ENCODE data around the gene KLRC1. TPM values are rescaled to one million over a fixed set of nuclear protein-coding genes. Genes with fewer than 3 reads are reported as not detected.
"Not testable (repeated sequence)": the region's sequence is repeated elsewhere in the genome, so short reads cannot be mapped to it uniquely, and the experiment has no call there.

Gene KLRC1
- not detected in 2 replicates for total RNA-seq
- long read RNA-seq: 0 reads

DNA sequence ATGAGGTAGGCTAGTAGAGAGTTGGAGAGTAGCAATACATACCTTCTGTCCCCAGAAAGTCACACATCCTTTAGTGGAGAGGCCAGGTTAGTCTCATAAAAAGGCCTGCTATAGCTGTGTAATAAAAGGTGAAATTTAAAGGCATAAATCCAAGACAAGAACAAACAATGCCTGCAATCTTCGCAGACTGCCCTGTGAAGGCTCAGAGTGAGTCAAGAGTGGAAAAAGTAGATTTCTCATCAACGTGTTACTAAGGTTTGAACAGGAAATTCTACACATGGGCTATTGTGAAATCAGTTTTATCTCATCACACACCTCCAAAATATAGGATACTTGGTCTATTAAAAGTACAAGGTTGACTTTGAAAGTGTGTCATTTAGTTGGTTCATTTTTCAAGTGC, at the start of gene KLRC1:
TSS of gene KLRC1 (minus strand) at position 222 of the 400 bp plus-strand sequence. CDS start 2,221 bp downstream, outside the sequence.
- H3K27me3 Mint-ChIP-seq: no peaks in the 10 kb centered on the region
- peaks cover 18% of the 10 kb centered on the region for H3K9me3 Mint-ChIP-seq (ENCODE audit: low read depth)
- H3K27ac Mint-ChIP-seq: no peak within 1 kb of the TSS
- H3K36me3 Mint-ChIP-seq (ENCODE audit: insufficient read depth): no peaks in the 10 kb centered on the region
- TF ChIP-seq, protein P1, sequence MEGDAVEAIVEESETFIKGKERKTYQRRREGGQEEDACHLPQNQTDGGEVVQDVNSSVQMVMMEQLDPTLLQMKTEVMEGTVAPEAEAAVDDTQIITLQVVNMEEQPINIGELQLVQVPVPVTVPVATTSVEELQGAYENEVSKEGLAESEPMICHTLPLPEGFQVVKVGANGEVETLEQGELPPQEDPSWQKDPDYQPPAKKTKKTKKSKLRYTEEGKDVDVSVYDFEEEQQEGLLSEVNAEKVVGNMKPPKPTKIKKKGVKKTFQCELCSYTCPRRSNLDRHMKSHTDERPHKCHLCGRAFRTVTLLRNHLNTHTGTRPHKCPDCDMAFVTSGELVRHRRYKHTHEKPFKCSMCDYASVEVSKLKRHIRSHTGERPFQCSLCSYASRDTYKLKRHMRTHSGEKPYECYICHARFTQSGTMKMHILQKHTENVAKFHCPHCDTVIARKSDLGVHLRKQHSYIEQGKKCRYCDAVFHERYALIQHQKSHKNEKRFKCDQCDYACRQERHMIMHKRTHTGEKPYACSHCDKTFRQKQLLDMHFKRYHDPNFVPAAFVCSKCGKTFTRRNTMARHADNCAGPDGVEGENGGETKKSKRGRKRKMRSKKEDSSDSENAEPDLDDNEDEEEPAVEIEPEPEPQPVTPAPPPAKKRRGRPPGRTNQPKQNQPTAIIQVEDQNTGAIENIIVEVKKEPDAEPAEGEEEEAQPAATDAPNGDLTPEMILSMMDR (IDR thresholded peaks at IDR 0.05; ENCODE audit: unreplicated experiment): no peak
- no peak within 1 kb of the TSS for H3K4me3 Mint-ChIP-seq (ENCODE audit: low read depth)
- DNase-seq (ENCODE audit: low spot score, unreplicated experiment): no peak
- H3K4me1 Mint-ChIP-seq (ENCODE audit: low read depth): no peaks in the 10 kb centered on the region

DNA sequence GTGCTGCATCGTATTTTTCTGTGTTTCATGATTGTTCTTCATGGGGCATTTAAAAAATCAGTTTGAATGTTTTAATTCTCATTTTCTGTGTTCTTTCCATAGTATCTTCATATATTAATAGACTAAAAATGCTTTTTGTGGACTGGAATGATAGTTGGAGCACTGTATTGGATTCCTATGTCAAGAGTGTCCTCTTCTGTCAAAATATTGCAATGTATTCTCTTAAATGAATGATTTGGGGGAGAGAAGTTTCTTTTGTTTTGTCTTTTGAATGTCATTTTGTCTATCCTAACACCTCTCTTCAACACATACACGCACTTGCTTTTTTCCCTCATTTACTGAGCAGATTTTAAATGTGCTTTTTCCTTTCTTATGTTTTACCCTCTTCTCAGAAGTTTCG, 47.9 kb upstream of the KLRC1 start:
- TF ChIP-seq, protein P1 (IDR thresholded peaks at IDR 0.05; ENCODE audit: unreplicated experiment): no peak
- Mint-ChIP-seq H3K9me3 (ENCODE audit: low read depth) (peaks cover 9% of the 10 kb centered on the region), H3K4me3 (ENCODE audit: low read depth) (no peak overlapping the region), H3K4me1 (ENCODE audit: low read depth) (no peaks in the 10 kb centered on the region), H3K27ac (no peak overlapping the region), H3K36me3 (ENCODE audit: insufficient read depth) (no peaks in the 10 kb centered on the region), H3K27me3 (no peaks in the 10 kb centered on the region)
- DNase-seq (ENCODE audit: low spot score, unreplicated experiment): no peak

DNA sequence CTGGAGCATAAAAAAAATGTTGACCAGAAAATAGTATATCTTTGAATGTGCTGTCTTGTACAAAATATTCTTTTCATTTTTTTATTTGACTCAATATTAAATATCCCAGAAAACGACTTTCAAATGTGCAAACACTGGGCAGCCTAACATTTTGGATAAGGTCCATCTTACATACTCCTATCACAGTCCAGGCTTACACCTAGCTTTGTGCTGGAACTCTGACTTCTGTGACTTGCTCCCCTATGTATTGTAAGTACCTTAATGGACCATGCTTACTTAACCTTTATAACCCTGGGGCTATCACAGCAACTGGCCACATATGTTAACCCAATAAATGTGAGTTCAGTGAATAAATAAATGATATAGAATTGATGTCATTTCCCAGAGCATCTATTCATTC, 44.9 kb upstream of the KLRC1 start:
- H3K27me3 Mint-ChIP-seq: no peaks in the 10 kb centered on the region
- DNase-seq (ENCODE audit: low spot score, unreplicated experiment): no peak
- H3K4me1 Mint-ChIP-seq (ENCODE audit: low read depth): no peaks in the 10 kb centered on the region
- TF ChIP-seq, protein P1 (IDR thresholded peaks at IDR 0.05; ENCODE audit: unreplicated experiment): no peak
- H3K36me3 Mint-ChIP-seq (ENCODE audit: insufficient read depth): no peaks in the 10 kb centered on the region
- no peak overlapping the region for H3K4me3 Mint-ChIP-seq (ENCODE audit: low read depth)
- peaks cover 8% of the 10 kb centered on the region for H3K9me3 Mint-ChIP-seq (ENCODE audit: low read depth)
- H3K27ac Mint-ChIP-seq: no peak overlapping the region

DNA sequence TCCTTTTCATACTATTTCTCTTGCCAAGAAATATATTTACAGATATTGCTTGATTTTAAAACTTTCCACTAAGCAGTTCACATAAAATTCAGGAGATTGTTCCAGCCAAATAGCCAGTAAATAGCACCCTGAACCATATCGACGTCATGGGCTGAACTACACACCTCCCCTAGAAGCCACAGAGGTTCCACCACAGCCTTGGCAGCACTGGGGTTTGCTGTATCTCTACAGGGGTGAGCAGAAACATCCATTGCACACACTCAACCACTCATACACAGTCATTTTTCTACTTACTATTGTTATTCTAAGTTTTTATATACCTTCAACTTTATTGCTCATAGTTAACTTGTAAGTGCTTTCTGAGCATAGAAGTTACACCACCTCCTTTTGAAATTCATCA, 44.4 kb upstream of the KLRC1 start:
- no peaks in the 10 kb centered on the region for H3K27me3 Mint-ChIP-seq
- DNase-seq (ENCODE audit: low spot score, unreplicated experiment): no peak
- H3K27ac Mint-ChIP-seq: no peak overlapping the region
- H3K36me3 Mint-ChIP-seq (ENCODE audit: insufficient read depth): no peaks in the 10 kb centered on the region
- no peaks in the 10 kb centered on the region for H3K4me1 Mint-ChIP-seq (ENCODE audit: low read depth)
- TF ChIP-seq, protein P1 (IDR thresholded peaks at IDR 0.05; ENCODE audit: unreplicated experiment): no peak
- H3K4me3 Mint-ChIP-seq (ENCODE audit: low read depth): no peak overlapping the region
- H3K9me3 Mint-ChIP-seq (ENCODE audit: low read depth): peaks cover 5% of the 10 kb centered on the region

DNA sequence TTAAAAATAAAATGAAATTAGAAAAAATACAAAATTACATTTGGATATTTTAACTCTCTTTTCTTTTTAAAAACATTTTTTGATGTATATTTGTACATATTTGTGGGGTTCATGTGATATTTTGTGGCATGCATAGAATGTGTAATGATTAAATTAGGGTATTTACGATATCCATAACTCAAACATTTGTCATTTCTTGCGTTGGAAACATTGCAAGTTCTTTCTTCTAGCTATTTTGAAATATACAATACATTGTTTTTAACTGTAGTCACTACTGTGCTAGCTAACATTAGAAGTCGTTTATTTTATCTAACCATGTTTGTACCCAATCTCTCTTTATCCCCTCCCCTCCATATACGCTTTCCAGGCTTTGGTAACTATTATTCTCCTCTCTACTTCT, 38.6 kb upstream of the KLRC1 start:
- no peaks in the 10 kb centered on the region for H3K36me3 Mint-ChIP-seq (ENCODE audit: insufficient read depth)
- H3K27me3 Mint-ChIP-seq: no peaks in the 10 kb centered on the region
- no peak overlapping the region for H3K4me3 Mint-ChIP-seq (ENCODE audit: low read depth)
- TF ChIP-seq, protein P1 (IDR thresholded peaks at IDR 0.05; ENCODE audit: unreplicated experiment): no peak
- no peaks in the 10 kb centered on the region for H3K9me3 Mint-ChIP-seq (ENCODE audit: low read depth)
- H3K27ac Mint-ChIP-seq: no peak overlapping the region
- H3K4me1 Mint-ChIP-seq (ENCODE audit: low read depth): no peaks in the 10 kb centered on the region
- no peak for DNase-seq (ENCODE audit: low spot score, unreplicated experiment)

DNA sequence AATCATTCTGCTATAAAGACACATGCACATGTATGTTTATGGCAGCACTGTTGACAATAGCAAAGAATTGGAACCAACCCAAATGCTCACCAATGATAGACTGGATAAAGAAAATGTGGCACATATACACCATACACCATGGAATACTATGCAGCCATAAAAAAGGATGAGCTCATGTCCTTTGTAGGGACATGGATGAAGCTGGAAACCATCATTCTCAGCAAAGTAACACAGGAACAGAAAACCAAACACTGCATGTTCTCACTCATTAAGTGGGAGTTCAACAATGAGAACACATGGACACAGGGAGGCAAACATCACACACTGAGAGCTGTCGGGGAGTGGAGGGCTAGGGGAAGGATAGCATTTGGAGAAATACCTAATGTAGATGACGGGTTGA, 34.2 kb upstream of the KLRC1 start:
- not testable (repeated sequence) for H3K27ac Mint-ChIP-seq; H3K4me3 Mint-ChIP-seq (ENCODE audit: low read depth); H3K27me3 Mint-ChIP-seq; H3K36me3 Mint-ChIP-seq (ENCODE audit: insufficient read depth); DNase-seq (ENCODE audit: low spot score, unreplicated experiment); H3K4me1 Mint-ChIP-seq (ENCODE audit: low read depth); H3K9me3 Mint-ChIP-seq (ENCODE audit: low read depth)

DNA sequence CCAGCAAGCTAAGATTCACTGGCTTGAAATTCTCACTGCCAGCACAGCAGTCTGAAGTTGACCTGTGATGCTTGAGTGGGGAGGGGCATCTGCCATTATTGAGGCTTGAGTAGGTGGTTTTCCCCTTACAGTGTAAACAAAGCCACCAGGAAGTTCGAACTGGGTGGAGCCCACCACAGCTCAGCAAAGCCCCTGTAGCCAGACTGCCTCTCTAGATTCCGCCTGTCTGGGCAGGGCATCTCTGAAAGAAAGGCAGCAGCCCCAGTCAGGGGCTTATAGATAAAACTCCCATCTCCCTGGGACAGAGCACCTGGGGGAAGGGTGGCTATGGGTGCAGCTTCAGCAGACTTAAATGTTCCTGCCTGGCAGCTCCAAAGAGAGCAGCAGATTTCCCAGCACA, 28.7 kb upstream of the KLRC1 start:
- H3K36me3 Mint-ChIP-seq (ENCODE audit: insufficient read depth); H3K27ac Mint-ChIP-seq; DNase-seq (ENCODE audit: low spot score, unreplicated experiment); H3K4me1 Mint-ChIP-seq (ENCODE audit: low read depth); H3K27me3 Mint-ChIP-seq; H3K4me3 Mint-ChIP-seq (ENCODE audit: low read depth): not testable (repeated sequence)
- peaks cover 15% of the 10 kb centered on the region for H3K9me3 Mint-ChIP-seq (ENCODE audit: low read depth)

DNA sequence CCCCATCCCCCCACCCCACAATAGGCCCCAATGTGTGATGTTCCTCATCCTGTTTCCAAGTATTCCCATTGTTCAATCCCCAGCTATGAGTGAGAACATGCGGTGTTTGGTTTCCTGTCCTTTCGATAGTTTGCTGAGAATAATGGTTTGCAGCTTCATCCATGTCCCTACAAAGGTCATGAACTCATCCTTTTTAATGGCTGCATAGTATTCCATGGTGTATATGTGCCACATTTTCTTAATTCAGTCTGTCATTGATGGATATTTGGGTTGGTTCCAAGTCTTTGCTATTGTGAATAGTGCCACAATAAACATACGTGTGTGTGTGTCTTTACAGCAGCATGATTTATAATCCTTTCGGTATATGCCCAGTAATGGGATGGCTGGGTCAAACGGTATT, 19.6 kb upstream of the KLRC1 start:
- H3K4me1 Mint-ChIP-seq (ENCODE audit: low read depth); DNase-seq (ENCODE audit: low spot score, unreplicated experiment); H3K27me3 Mint-ChIP-seq; H3K27ac Mint-ChIP-seq; H3K4me3 Mint-ChIP-seq (ENCODE audit: low read depth); H3K36me3 Mint-ChIP-seq (ENCODE audit: insufficient read depth): not testable (repeated sequence)
- H3K9me3 Mint-ChIP-seq (ENCODE audit: low read depth): peaks cover 15% of the 10 kb centered on the region

Data from progenitor cell of endocrine pancreas (in vitro differentiated cells).